HG03280 (cell line): Measurements from ENCODE around the gene ZC3H7A.
"Not testable (repeated sequence)": the region's sequence is repeated elsewhere in the genome, so short reads cannot be mapped to it uniquely, and the experiment has no call there.

Source experiments
- ATAC-seq: cut with Tn5 transposase; IDR thresholded peaks from one replicate; pipeline ENCODE4 v1.9.1; 2021; ENCODE audit warnings: mild to moderate bottlenecking, moderate library complexity; ENCODE audit not compliant: unreplicated experiment

Gene ZC3H7A

GRCh38 chr16:11797166-11797956, at the start of gene ZC3H7A:
Gene ZC3H7A (minus strand): TSS chr16:11797258. CDS start chr16:11782354, 14,904 bp downstream.
- ATAC-seq: peak; percentile 94

- ATAC-seq: no peak
These were observed 47.4 kb upstream of the ZC3H7A start for GRCh38 chr16:11844499-11844898.

- ATAC-seq: no peak
These were observed 46.8 kb upstream of the ZC3H7A start for GRCh38 chr16:11843861-11844260.

GRCh38 chr16:11843206-11843605, 46.1 kb upstream of the ZC3H7A start:
- no peak for ATAC-seq

GRCh38 chr16:11841026-11841425, 44.0 kb upstream of the ZC3H7A start:
- ATAC-seq: no peak

GRCh38 chr16:11836650-11837244, 39.7 kb upstream of the ZC3H7A start:
- no peak for ATAC-seq

- no peak for ATAC-seq
These were observed 39.0 kb upstream of the ZC3H7A start for GRCh38 chr16:11835891-11836649.

- no peak for ATAC-seq
These were observed 38.3 kb upstream of the ZC3H7A start for GRCh38 chr16:11835309-11835708.

- ATAC-seq: no peak
These were observed 37.1 kb upstream of the ZC3H7A start for GRCh38 chr16:11833951-11834695.

GRCh38 chr16:11828696-11829095, 31.6 kb upstream of the ZC3H7A start:
- ATAC-seq: no peak

- ATAC-seq: not testable (repeated sequence)
These were observed 28.6 kb upstream of the ZC3H7A start for GRCh38 chr16:11825520-11826165.

- ATAC-seq: no peak
These were observed 27.3 kb upstream of the ZC3H7A start for GRCh38 chr16:11824362-11824761.

- not testable (repeated sequence) for ATAC-seq
These were observed 26.6 kb upstream of the ZC3H7A start for GRCh38 chr16:11823645-11824044.

GRCh38 chr16:11819798-11820197, 22.7 kb upstream of the ZC3H7A start:
- ATAC-seq: no peak

GRCh38 chr16:11818970-11819369, 21.9 kb upstream of the ZC3H7A start:
- ATAC-seq: not testable (repeated sequence)

GRCh38 chr16:11816123-11816522, 19.1 kb upstream of the ZC3H7A start:
- ATAC-seq: no peak

GRCh38 chr16:11814800-11815199, 17.7 kb upstream of the ZC3H7A start:
- ATAC-seq: not testable (repeated sequence)

GRCh38 chr16:11806721-11807120, 9.7 kb upstream of the ZC3H7A start:
- no peak for ATAC-seq

GRCh38 chr16:11805556-11805955, 8.5 kb upstream of the ZC3H7A start:
- ATAC-seq: no peak

- ATAC-seq: no peak
These were observed 4.5 kb upstream of the ZC3H7A start for GRCh38 chr16:11801481-11802021.
